MM.1S (cell line): ENCODE data around the gene HSPA9.

Source experiments
- DNase-seq: peaks from one replicate; pipeline ENCODE4 v3.0.0-alpha.2; 2015
- H2AFZ ChIP-seq: fragments of 300-600 bp; sonication (generic); 2 replicates; pipeline ENCODE4 v1.6.0; 2016; ENCODE audit warnings: antibody characterized with exemption, low read length
- H3F3A ChIP-seq: fragments of 300-600 bp; sonication (generic); 2 replicates; pipeline ENCODE4 v1.6.1; 2016; ENCODE audit warnings: mild to moderate bottlenecking, antibody characterized with exemption, low read length, moderate library complexity, mixed read lengths; ENCODE audit not compliant: insufficient read depth
- H3K27ac ChIP-seq: fragments of 300-600 bp; sonication (generic); 2 replicates; pipeline ENCODE4 v1.5.1; 2016; ENCODE audit warnings: mild to moderate bottlenecking, low read length
- H3K27me3 ChIP-seq: fragments of 300-600 bp; sonication (generic); replicated peaks from 2 replicates; pipeline ENCODE4 v1.6.0; 2016; ENCODE audit warnings: low read length; ENCODE audit not compliant: insufficient read depth
- H3K36me3 ChIP-seq: fragments of 300-600 bp; sonication (generic); replicated peaks from 2 replicates; pipeline ENCODE4 v1.6.1; 2016; ENCODE audit warnings: mild to moderate bottlenecking, low read length, mixed read lengths; ENCODE audit not compliant: insufficient read depth
- H3K4me1 ChIP-seq: fragments of 300-600 bp; sonication (generic); 2 replicates; pipeline ENCODE4 v1.6.1; 2016; ENCODE audit warnings: low read length, mixed read lengths
- H3K4me2 ChIP-seq: fragments of 300-600 bp; sonication (generic); 2 replicates; pipeline ENCODE4 v1.6.0; 2016; ENCODE audit warnings: low read depth, low read length
- H3K4me3 ChIP-seq: fragments of 300-600 bp; sonication (generic); 2 replicates; pipeline ENCODE4 v1.5.1; 2016; ENCODE audit warnings: low read length, mixed read lengths
- H3K79me2 ChIP-seq: fragments of 300-600 bp; sonication (generic); 2 replicates; pipeline ENCODE4 v1.6.1; 2016; ENCODE audit warnings: mixed run types, low read length, mixed read lengths
- H3K9ac ChIP-seq: fragments of 300-600 bp; sonication (generic); 2 replicates; pipeline ENCODE4 v1.6.1; 2016; ENCODE audit warnings: low read length, mixed read lengths
- H3K9me2 ChIP-seq: fragments of 300-600 bp; sonication (generic); replicated peaks from 2 replicates; pipeline ENCODE4 v1.6.1; 2016; ENCODE audit warnings: mild to moderate bottlenecking, low read length, mixed read lengths; ENCODE audit not compliant: insufficient read depth
- H3K9me3 ChIP-seq: fragments of 300-600 bp; sonication (generic); replicated peaks from 2 replicates; pipeline ENCODE4 v1.6.1; 2016; ENCODE audit warnings: mild to moderate bottlenecking, low read length, mixed read lengths; ENCODE audit not compliant: insufficient read depth
- H4K20me1 ChIP-seq: fragments of 300-600 bp; sonication (generic); 2 replicates; pipeline ENCODE4 v1.6.1; 2016; ENCODE audit warnings: mild to moderate bottlenecking, low read length, moderate library complexity, mixed read lengths; ENCODE audit not compliant: insufficient read depth
- EZH2 ChIP-seq: fragments of 300-600 bp; sonication (generic); optimal IDR thresholded peaks from 2 replicates; pipeline ENCODE3; 2017; ENCODE audit warnings: low read depth, mild to moderate bottlenecking, antibody characterized with exemption, low read length, mixed read lengths
- EZH2phosphoT487 ChIP-seq: fragments of 300-600 bp; sonication (generic); IDR thresholded peaks from 2 replicates; pipeline ENCODE4 v1.6.1; 2018; ENCODE audit warnings: antibody characterized with exemption, low read length
- TF ChIP-seq, protein P1 (sequence below): fragments of 300-600 bp; sonication (generic); IDR thresholded peaks from 2 replicates; pipeline ENCODE4 v1.5.1; 2016; ENCODE audit warnings: antibody characterized with exemption, low read length, mixed read lengths

Gene HSPA9

DNA sequence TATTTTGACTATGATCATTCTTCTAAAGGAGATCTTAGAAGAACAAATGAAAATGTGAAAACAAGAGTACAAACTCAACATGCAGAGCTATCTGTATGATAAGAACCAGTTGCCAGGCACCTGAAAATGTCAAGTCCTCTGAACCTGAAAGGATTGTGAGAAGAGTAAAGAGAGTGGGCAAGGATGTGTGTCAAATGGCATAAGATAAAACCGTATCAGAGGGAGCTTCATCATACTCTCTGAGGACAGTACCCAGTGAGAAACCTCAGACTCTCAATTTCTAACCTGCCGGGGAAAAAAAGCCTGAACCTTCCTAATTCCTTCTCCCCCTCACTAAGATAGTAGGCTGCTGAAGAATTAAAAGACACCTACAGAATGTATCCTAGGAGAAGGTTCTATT is 39.0 kb downstream of the HSPA9 start:
- Histone ChIP-seq H3K4me1 (0 out of 2 replicates have a peak, but pooled peaks cover 13% of the 10 kb centered on the region), H3K4me2 (no peak overlapping the region), H3K27me3 (no peaks in the 10 kb centered on the region), H3K79me2 (peaks cover 95% of the 10 kb centered on the region), H3K9ac (no peak overlapping the region), H4K20me1 (peaks cover 28% of the 10 kb centered on the region; the same call in 1 of the 2 replicates), H3K36me3 (peaks cover 20% of the 10 kb centered on the region; the same call in 1 of the 2 replicates), H2AFZ (no peak overlapping the region), H3K4me3 (no peak overlapping the region), H3K9me3 (no peaks in the 10 kb centered on the region), H3K9me2 (no peaks in the 10 kb centered on the region), H3K27ac (no peak overlapping the region), H3F3A (no peaks in the 10 kb centered on the region)
- no peak for DNase-seq
- no peak for TF ChIP-seq EZH2phosphoT487
- TF ChIP-seq EZH2: no peak
- TF ChIP-seq, protein P1, sequence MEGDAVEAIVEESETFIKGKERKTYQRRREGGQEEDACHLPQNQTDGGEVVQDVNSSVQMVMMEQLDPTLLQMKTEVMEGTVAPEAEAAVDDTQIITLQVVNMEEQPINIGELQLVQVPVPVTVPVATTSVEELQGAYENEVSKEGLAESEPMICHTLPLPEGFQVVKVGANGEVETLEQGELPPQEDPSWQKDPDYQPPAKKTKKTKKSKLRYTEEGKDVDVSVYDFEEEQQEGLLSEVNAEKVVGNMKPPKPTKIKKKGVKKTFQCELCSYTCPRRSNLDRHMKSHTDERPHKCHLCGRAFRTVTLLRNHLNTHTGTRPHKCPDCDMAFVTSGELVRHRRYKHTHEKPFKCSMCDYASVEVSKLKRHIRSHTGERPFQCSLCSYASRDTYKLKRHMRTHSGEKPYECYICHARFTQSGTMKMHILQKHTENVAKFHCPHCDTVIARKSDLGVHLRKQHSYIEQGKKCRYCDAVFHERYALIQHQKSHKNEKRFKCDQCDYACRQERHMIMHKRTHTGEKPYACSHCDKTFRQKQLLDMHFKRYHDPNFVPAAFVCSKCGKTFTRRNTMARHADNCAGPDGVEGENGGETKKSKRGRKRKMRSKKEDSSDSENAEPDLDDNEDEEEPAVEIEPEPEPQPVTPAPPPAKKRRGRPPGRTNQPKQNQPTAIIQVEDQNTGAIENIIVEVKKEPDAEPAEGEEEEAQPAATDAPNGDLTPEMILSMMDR: no peak

DNA sequence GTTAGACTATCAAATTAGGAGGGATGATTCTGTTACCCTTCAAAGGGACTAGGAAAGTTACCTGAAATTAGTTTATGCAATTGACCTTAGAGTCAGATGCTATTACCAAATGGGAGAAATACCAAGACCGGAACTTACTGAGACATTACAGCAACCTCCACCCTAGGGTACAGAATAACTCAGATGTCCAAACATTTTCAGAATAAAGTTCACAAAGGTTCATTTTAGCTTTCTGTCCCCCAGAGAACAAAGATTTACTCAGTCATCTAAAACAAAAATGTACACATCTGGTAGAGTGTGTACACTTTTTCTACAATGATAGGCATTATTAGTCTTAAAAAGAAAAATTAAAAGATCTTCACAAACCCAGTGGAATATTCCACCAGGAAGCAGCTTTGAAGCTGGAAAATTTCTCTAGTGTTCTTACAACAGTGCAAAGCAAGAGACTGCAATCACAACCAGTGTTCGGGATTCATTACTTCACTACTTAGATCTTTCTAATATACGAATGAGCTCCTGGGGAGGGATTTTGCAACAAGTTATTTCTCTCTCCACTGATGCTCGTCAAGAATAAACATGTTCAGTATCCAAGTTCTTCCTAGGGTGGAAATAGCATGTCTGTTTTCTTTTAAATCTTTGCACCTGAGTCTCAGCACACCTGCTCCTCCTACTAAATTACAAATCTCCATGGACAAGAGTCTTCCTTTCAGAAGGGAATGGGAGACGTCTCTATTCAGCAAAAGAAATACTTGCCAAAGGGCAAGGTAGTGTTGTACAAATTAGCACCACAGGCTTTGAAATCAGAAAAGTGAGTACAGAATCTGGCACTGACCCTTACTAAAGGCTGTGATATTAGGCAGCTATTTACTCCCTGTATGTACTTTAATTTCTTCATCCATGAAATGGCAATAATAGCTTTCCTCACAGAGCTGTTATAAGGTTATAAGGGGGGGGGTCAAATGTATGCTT is 40.9 kb downstream of the HSPA9 start:
- Histone ChIP-seq H3K4me3 (no peak overlapping the region), H2AFZ (no peak overlapping the region), H3K36me3 (0 out of 2 replicates have a peak, but pooled peaks cover 12% of the 10 kb centered on the region), H4K20me1 (peaks cover 26% of the 10 kb centered on the region; the same call in 1 of the 2 replicates), H3K27ac (no peak overlapping the region), H3F3A (no peaks in the 10 kb centered on the region), H3K27me3 (no peaks in the 10 kb centered on the region), H3K79me2 (peaks cover 95% of the 10 kb centered on the region), H3K9ac (no peak overlapping the region), H3K9me2 (no peaks in the 10 kb centered on the region), H3K9me3 (no peaks in the 10 kb centered on the region), H3K4me2 (no peak overlapping the region), H3K4me1 (no peaks in the 10 kb centered on the region)
- TF ChIP-seq EZH2phosphoT487 (no peak), EZH2 (no peak)
- TF ChIP-seq, protein P1: no peak
- DNase-seq: no peak

DNA sequence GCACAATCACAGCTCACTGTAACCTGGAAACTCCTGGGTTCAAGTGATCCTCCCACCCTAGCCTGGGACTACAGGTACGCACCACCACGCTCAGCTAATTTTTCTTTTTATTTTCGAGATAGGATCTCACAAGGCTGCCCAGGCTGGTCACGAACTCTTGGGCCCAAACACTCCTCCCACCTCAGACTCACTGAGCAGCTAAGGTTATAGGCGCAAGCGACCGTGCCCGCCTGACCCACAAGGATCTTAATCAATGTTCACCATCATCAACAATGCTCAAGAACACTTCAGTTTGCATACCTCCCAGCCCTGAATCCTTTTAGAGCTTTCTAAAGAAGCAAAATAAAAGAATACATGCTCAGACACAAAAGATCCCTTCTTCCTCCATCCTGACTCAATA is 45.4 kb downstream of the HSPA9 start:
- Histone ChIP-seq H3K27me3 (no peaks in the 10 kb centered on the region), H3K9ac (no peak overlapping the region), H3K9me3 (no peaks in the 10 kb centered on the region), H3K4me1 (no peaks in the 10 kb centered on the region), H3F3A (no peaks in the 10 kb centered on the region), H4K20me1 (peaks cover 21% of the 10 kb centered on the region; the same call in 1 of the 2 replicates), H3K4me3 (no peak overlapping the region), H3K27ac (no peak overlapping the region), H3K9me2 (no peaks in the 10 kb centered on the region), H3K4me2 (no peak overlapping the region), H3K79me2 (peaks cover 98% of the 10 kb centered on the region), H3K36me3 (no peaks in the 10 kb centered on the region), H2AFZ (no peak overlapping the region)
- TF ChIP-seq, protein P1: no peak
- DNase-seq: no peak
